Measurements from ENCODE around the gene COL25A1. TPM values are rescaled to one million over a fixed set of nuclear protein-coding genes. Genes with fewer than 3 reads are reported as not detected.

Gene COL25A1
- total RNA-seq, 1 experiment from 2014 or later, result not detected

DNA sequence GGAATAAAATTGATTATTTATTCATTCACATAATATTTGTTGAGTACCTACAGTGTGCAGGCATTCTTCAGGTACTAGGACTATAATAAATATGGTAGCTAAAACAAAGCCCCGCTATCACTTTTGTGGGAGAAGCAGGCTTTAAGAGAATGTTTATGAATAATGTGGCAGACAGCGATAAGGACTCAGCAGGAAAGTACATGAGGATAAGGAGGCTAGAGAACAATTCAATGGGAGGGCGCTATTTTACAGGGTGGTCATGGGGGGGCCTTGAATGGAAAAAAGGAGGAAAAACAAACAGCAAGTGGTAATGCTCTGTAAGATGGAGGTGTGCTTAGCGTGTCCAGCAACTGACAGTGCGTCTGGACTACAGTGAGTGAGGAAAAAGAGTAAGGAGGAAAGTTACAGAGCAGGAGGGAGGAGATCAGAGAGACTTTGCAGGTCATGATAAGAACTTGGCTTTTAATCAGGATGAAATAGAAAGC, 275.4 kb downstream of the COL25A1 start:
- ChIA-PET RAD21 (ENCODE audit: low non-redundant PET in 1 of 2, low total read pairs in 2 of 2, uncharacterized antibody in 2 of 2, unreplicated experiment in 2 of 2) (no interaction called here), POLR2A (interaction anchor here (0.6 kb wide), 1 partner anchor 1571 kb away, joined by 3 read pairs; no protein-coding TSS in a partner anchor), CTCF (no interaction called here)
- Histone ChIP-seq H3K4me3 (replicated peaks in 1 of 2; ENCODE audit: low read depth in 1 of 2, low read length in 2 of 2) (no peak overlapping the region), H2AFZ (ENCODE audit: low read depth, low read length, poor library complexity, severe bottlenecking) (no peak overlapping the region), H3K9me3 (ENCODE audit: control insufficient read depth in 1 of 2, insufficient read depth in 1 of 2, low read depth in 1 of 2, low read length in 2 of 2) (no peaks in the 10 kb centered on the region), H3K9ac (ENCODE audit: low read length) (no peak overlapping the region), H3K4me2 (ENCODE audit: low read length) (no peak overlapping the region), H3K79me2 (ENCODE audit: insufficient read depth, low read length) (no peaks in the 10 kb centered on the region), H3K4me1 (ENCODE audit: control insufficient read depth in 1 of 2, insufficient read depth in 2 of 2, low read length in 2 of 2) (no peaks in the 10 kb centered on the region), H3K36me3 (ENCODE audit: control insufficient read depth in 1 of 2, insufficient read depth in 2 of 2, low read length in 2 of 2) (no peaks in the 10 kb centered on the region), H3K27ac (ENCODE audit: low read depth, low read length) (no peak overlapping the region), H4K20me1 (ENCODE audit: insufficient read depth) (no peaks in the 10 kb centered on the region), H3K27me3 (ENCODE audit: insufficient read depth, low read length) (peaks cover 25% of the 10 kb centered on the region; the same call in 1 of the 2 replicates), H3K9me2 (ENCODE audit: insufficient read depth) (no peaks in the 10 kb centered on the region; the same call in 1 of the 2 replicates)
- intact Hi-C loops (cut with micrococcal nuclease), result no loop called here
- DNase-seq (ENCODE audit: low read depth, low spot score) (no peak), ATAC-seq (no peak)
- BruUV-seq (replicated peaks), result no TSS peak
- TF ChIP-seq EZH2 (IDR thresholded peaks at IDR 0.05) (no peak), EZH2phosphoT487 (IDR thresholded peaks at IDR 0.05; ENCODE audit: borderline replicate concordance) (no peak), YY1 (IDR thresholded peaks at IDR 0.05; ENCODE audit: extremely low read depth, insufficient replicate concordance, low read depth, low read length) (no peak)

DNA sequence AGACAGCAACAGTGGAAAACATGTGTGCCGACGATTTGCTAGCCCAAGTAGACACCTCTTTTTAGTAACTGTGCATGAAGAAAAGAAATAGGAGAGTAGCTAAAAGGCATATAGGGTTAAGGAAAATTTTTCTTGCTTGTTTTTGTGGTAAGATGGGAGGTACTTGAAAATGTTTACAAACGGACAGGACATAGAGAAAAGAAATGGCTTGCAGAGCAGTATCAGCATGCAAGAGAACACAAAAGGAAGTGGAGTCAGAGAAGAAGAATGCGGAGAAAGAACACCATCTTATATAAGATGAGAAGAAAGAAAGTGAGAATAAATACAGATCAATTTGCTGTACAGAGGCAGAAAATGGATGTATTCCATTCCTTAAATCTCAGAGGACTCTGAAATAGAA, 275.9 kb downstream of the COL25A1 start:
- H3K4me2 ChIP-seq (ENCODE audit: low read length), result no peak overlapping the region
- no peaks in the 10 kb centered on the region for H3K4me1 ChIP-seq (ENCODE audit: control insufficient read depth in 1 of 2, insufficient read depth in 2 of 2, low read length in 2 of 2)
- DNase-seq (ENCODE audit: low read depth, low spot score), result no peak
- H3K9me2 ChIP-seq (ENCODE audit: insufficient read depth), result no peaks in the 10 kb centered on the region; the same call in 1 of the 2 replicates
- H3K4me3 ChIP-seq (replicated peaks in 1 of 2; ENCODE audit: low read depth in 1 of 2, low read length in 2 of 2), result no peak overlapping the region
- BruUV-seq (replicated peaks), result no TSS peak
- H3K27ac ChIP-seq (ENCODE audit: low read depth, low read length), result no peak overlapping the region
- H3K27me3 ChIP-seq (ENCODE audit: insufficient read depth, low read length), result peaks cover 25% of the 10 kb centered on the region; the same call in 1 of the 2 replicates
- ChIA-PET CTCF (no interaction called here), POLR2A (no interaction called here), RAD21 (ENCODE audit: low non-redundant PET in 1 of 2, low total read pairs in 2 of 2, uncharacterized antibody in 2 of 2, unreplicated experiment in 2 of 2) (no interaction called here)
- no peak overlapping the region for H2AFZ ChIP-seq (ENCODE audit: low read depth, low read length, poor library complexity, severe bottlenecking)
- TF ChIP-seq FOSL1 (IDR thresholded peaks at IDR 0.05; ENCODE audit: low read depth), result no peak
- no peak for TF ChIP-seq SP1 (IDR thresholded peaks at IDR 0.05; ENCODE audit: low read depth)
- no peak for TF ChIP-seq YY1 (IDR thresholded peaks at IDR 0.05; ENCODE audit: extremely low read depth, insufficient replicate concordance, low read depth, low read length)
- TF ChIP-seq CBX3 (IDR thresholded peaks at IDR 0.05; ENCODE audit: low read depth), result no peak
- no peak for TF ChIP-seq EZH2 (IDR thresholded peaks at IDR 0.05)
- TF ChIP-seq, protein P1, sequence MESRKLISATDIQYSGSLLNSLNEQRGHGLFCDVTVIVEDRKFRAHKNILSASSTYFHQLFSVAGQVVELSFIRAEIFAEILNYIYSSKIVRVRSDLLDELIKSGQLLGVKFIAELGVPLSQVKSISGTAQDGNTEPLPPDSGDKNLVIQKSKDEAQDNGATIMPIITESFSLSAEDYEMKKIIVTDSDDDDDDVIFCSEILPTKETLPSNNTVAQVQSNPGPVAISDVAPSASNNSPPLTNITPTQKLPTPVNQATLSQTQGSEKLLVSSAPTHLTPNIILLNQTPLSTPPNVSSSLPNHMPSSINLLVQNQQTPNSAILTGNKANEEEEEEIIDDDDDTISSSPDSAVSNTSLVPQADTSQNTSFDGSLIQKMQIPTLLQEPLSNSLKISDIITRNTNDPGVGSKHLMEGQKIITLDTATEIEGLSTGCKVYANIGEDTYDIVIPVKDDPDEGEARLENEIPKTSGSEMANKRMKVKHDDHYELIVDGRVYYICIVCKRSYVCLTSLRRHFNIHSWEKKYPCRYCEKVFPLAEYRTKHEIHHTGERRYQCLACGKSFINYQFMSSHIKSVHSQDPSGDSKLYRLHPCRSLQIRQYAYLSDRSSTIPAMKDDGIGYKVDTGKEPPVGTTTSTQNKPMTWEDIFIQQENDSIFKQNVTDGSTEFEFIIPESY (IDR thresholded peaks at IDR 0.05; ENCODE audit: extremely low read depth, insufficient replicate concordance, low read length), result no peak
- TF ChIP-seq EZH2phosphoT487 (IDR thresholded peaks at IDR 0.05; ENCODE audit: borderline replicate concordance), result no peak
- TF ChIP-seq POLR2A (IDR thresholded peaks at IDR 0.05; ENCODE audit: borderline replicate concordance, extremely low read depth, insufficient read depth, insufficient read length), result no peak
- no peak for TF ChIP-seq TCF7L2 (IDR thresholded peaks at IDR 0.05; ENCODE audit: borderline replicate concordance, extremely low read depth, insufficient read depth, insufficient read length)
- TF ChIP-seq POLR2AphosphoS5 (IDR thresholded peaks at IDR 0.05; ENCODE audit: low read depth, low read length), result no peak
- no peak for TF ChIP-seq JUND (IDR thresholded peaks at IDR 0.05)
- no peak for TF ChIP-seq SRF (IDR thresholded peaks at IDR 0.05; ENCODE audit: low read depth)
- ATAC-seq, result no peak
- H3K9ac ChIP-seq (ENCODE audit: low read length), result no peak overlapping the region
- H4K20me1 ChIP-seq (ENCODE audit: insufficient read depth), result no peaks in the 10 kb centered on the region
- H3K9me3 ChIP-seq (ENCODE audit: control insufficient read depth in 1 of 2, insufficient read depth in 1 of 2, low read depth in 1 of 2, low read length in 2 of 2), result no peaks in the 10 kb centered on the region
- no peaks in the 10 kb centered on the region for H3K36me3 ChIP-seq (ENCODE audit: control insufficient read depth in 1 of 2, insufficient read depth in 2 of 2, low read length in 2 of 2)
- H3K79me2 ChIP-seq (ENCODE audit: insufficient read depth, low read length), result no peaks in the 10 kb centered on the region
- intact Hi-C loops (cut with micrococcal nuclease), result loop anchor here (1.0 kb wide), 1 partner anchor 34 kb away; no protein-coding TSS in a partner anchor
